Measurements from ENCODE around the gene CCDC88C. TPM values are rescaled to one million over a fixed set of nuclear protein-coding genes. Genes with fewer than 3 reads are reported as not detected.
A peak's percentile ranks its signal among the peaks of the same experiment; 100 is the strongest.

CCDC88C gene
- total RNA-seq, 2 experiments from 2014 or later: 137 to 253 TPM

- ChIA-PET CTCF (ENCODE audit: unreplicated experiment) (interaction anchor here (1.1 kb wide), 1 partner anchor 23 kb away, joined by 3 read pairs; no protein-coding TSS in a partner anchor), POLR2A (interaction anchor here (0.7 to 3.2 kb wide), 5 partner anchors 11 to 42 kb away, joined by 3 to 16 read pairs (median 5); no protein-coding TSS in a partner anchor)
- no TSS peak for BruUV-seq (replicated peaks)
- H3K79me2 ChIP-seq (ENCODE audit: insufficient read depth, low read depth, low read length): peaks cover 100% of the 10 kb centered on the region
- TF ChIP-seq, protein P1, sequence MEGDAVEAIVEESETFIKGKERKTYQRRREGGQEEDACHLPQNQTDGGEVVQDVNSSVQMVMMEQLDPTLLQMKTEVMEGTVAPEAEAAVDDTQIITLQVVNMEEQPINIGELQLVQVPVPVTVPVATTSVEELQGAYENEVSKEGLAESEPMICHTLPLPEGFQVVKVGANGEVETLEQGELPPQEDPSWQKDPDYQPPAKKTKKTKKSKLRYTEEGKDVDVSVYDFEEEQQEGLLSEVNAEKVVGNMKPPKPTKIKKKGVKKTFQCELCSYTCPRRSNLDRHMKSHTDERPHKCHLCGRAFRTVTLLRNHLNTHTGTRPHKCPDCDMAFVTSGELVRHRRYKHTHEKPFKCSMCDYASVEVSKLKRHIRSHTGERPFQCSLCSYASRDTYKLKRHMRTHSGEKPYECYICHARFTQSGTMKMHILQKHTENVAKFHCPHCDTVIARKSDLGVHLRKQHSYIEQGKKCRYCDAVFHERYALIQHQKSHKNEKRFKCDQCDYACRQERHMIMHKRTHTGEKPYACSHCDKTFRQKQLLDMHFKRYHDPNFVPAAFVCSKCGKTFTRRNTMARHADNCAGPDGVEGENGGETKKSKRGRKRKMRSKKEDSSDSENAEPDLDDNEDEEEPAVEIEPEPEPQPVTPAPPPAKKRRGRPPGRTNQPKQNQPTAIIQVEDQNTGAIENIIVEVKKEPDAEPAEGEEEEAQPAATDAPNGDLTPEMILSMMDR (conservative IDR thresholded peaks at IDR 0.05; ENCODE audit: low read length): no peak
- no peak for TF ChIP-seq EZH2phosphoT487 (IDR thresholded peaks at IDR 0.05; ENCODE audit: borderline replicate concordance, low read depth, low read length)
- H3K4me1 ChIP-seq (ENCODE audit: insufficient read depth, low read length, poor library complexity, severe bottlenecking): peaks cover 96% of the 10 kb centered on the region
- H3K9me2 ChIP-seq (ENCODE audit: insufficient read depth, low read length): no peaks in the 10 kb centered on the region
- intact Hi-C loops (cut with micrococcal nuclease; ENCODE audit: unreplicated experiment): no loop called here
- peaks cover 49% of the 10 kb centered on the region for H4K20me1 ChIP-seq (ENCODE audit: insufficient read depth, low read length)
- DNase-seq (ENCODE audit: low spot score): no peak
- H2AFZ ChIP-seq (ENCODE audit: low read length): no peak overlapping the region
- H3K4me3 ChIP-seq (ENCODE audit: low read depth, low read length, poor library complexity, severe bottlenecking): no peak overlapping the region
- H3K9me3 ChIP-seq (ENCODE audit: low read length): no peaks in the 10 kb centered on the region
- H3K4me2 ChIP-seq (ENCODE audit: low read length): peak overlapping the region; percentile 57; the same call in 1 of the 2 replicates
- H3K36me3 ChIP-seq (ENCODE audit: insufficient read depth, low read length): peaks cover 76% of the 10 kb centered on the region
- no peak overlapping the region for H3K27ac ChIP-seq (ENCODE audit: low read depth, low read length, poor library complexity, severe bottlenecking)
Measured at GRCh38 chr14:91387951-91388381, 29.7 kb downstream of the CCDC88C start.

DNA sequence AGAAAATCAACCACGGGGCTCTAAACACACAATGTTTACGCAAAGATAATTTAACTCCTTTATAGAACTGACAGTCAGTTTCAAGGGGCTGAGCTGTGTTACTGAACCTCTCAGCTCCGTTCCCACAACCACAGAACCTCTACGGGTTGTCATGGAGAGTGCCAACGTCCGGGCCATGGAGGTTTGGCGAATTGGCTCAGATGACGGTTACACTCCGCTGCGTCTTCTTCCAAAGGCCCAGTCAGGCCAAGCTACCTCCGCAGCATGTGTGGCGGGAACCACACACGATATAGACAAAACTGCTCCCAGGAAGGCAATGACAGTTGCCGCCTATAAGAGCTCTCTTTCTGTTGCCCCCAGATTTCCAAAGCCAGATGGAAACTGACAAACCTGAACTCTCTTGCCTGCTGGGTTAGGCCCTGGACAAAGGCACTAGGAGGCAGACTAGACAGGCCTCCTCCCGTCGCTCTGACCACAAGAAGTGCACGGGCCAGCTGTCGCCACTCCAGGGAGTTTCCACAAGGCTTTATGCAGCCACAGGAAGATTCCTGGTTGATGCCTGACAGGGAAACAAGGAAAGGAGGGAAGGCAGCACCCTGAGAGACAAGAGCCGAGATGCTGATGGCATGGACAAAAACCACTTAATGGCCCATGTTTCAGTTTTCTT is 30.3 kb downstream of the CCDC88C start:
- intact Hi-C loops (cut with micrococcal nuclease; ENCODE audit: unreplicated experiment): no loop called here
- no peak overlapping the region for H3K4me3 ChIP-seq (ENCODE audit: low read depth, low read length, poor library complexity, severe bottlenecking)
- no peak overlapping the region for H2AFZ ChIP-seq (ENCODE audit: low read length)
- no peak for DNase-seq (ENCODE audit: low spot score)
- no TSS peak for BruUV-seq (replicated peaks)
- peaks cover 100% of the 10 kb centered on the region for H3K79me2 ChIP-seq (ENCODE audit: insufficient read depth, low read depth, low read length)
- H3K27ac ChIP-seq (ENCODE audit: low read depth, low read length, poor library complexity, severe bottlenecking): no peak overlapping the region
- H4K20me1 ChIP-seq (ENCODE audit: insufficient read depth, low read length): peaks cover 51% of the 10 kb centered on the region
- ChIA-PET CTCF (ENCODE audit: unreplicated experiment) (no interaction called here), POLR2A (interaction anchor here (0.5 to 3.2 kb wide), 4 partner anchors 11 to 32 kb away, joined by 4 to 16 read pairs (median 4); no protein-coding TSS in a partner anchor)
- no peak for TF ChIP-seq EZH2phosphoT487 (IDR thresholded peaks at IDR 0.05; ENCODE audit: borderline replicate concordance, low read depth, low read length)
- TF ChIP-seq, protein P1 (conservative IDR thresholded peaks at IDR 0.05; ENCODE audit: low read length): no peak
- peaks cover 74% of the 10 kb centered on the region for H3K36me3 ChIP-seq (ENCODE audit: insufficient read depth, low read length)
- no peaks in the 10 kb centered on the region for H3K9me3 ChIP-seq (ENCODE audit: low read length)
- H3K9me2 ChIP-seq (ENCODE audit: insufficient read depth, low read length): no peaks in the 10 kb centered on the region
- no peak overlapping the region for H3K4me2 ChIP-seq (ENCODE audit: low read length)
- peaks cover 96% of the 10 kb centered on the region for H3K4me1 ChIP-seq (ENCODE audit: insufficient read depth, low read length, poor library complexity, severe bottlenecking)

DNA sequence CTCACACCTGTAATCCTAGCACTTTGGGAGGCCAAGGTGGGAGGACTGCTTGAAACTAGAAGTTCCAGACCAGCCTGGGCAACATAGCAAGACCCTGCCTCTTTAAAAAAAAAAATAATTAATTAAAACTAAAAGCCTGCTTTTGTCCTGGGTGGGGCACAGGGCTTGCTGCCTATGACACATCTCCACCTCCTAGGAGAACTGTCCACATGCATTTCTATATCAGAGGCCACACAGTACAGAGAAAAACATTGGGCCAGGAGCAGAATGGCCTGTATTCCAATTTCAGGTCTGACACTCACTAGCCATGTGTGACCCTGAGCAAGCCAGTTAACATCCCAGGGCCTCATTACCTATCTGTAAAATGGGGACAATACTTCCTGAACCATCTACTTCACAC is 31.9 kb downstream of the CCDC88C start:
- no TSS peak for BruUV-seq (replicated peaks)
- Histone ChIP-seq H3K9me2 (ENCODE audit: insufficient read depth, low read length) (no peaks in the 10 kb centered on the region), H3K36me3 (ENCODE audit: insufficient read depth, low read length) (peaks cover 76% of the 10 kb centered on the region), H4K20me1 (ENCODE audit: insufficient read depth, low read length) (peaks cover 56% of the 10 kb centered on the region), H3K9me3 (ENCODE audit: low read length) (no peaks in the 10 kb centered on the region), H3K4me2 (ENCODE audit: low read length) (peak overlapping the region; percentile 95; the same call in 1 of the 2 replicates), H3K4me1 (ENCODE audit: insufficient read depth, low read length, poor library complexity, severe bottlenecking) (peaks cover 96% of the 10 kb centered on the region), H3K27ac (ENCODE audit: low read depth, low read length, poor library complexity, severe bottlenecking) (peak overlapping the region; percentile 94), H3K79me2 (ENCODE audit: insufficient read depth, low read depth, low read length) (peaks cover 100% of the 10 kb centered on the region), H2AFZ (ENCODE audit: low read length) (no peak overlapping the region), H3K4me3 (ENCODE audit: low read depth, low read length, poor library complexity, severe bottlenecking) (no peak overlapping the region)
- intact Hi-C loops (cut with micrococcal nuclease; ENCODE audit: unreplicated experiment): no loop called here
- ChIA-PET POLR2A (interaction anchor here (0.6 to 1.3 kb wide), 4 partner anchors 13 to 1039 kb away, joined by 3 to 5 read pairs (median 3); no protein-coding TSS in a partner anchor), CTCF (ENCODE audit: unreplicated experiment) (interaction anchor here (0.7 kb wide), 1 partner anchor 27 kb away, joined by 4 read pairs; no protein-coding TSS in a partner anchor)
- TF ChIP-seq EZH2phosphoT487 (IDR thresholded peaks at IDR 0.05; ENCODE audit: borderline replicate concordance, low read depth, low read length): no peak
- TF ChIP-seq, protein P1 (conservative IDR thresholded peaks at IDR 0.05; ENCODE audit: low read length): no peak
- DNase-seq (ENCODE audit: low spot score): no peak

Measured in OCI-LY7 (cell line).